GM15510 (cell line): ENCODE results near the gene INHA.

Experiments
- POLR2A ChIP-seq: IDR thresholded peaks from 3 replicates; pipeline ENCODE4 v1.6.1; 2011; ENCODE audit warnings: borderline replicate concordance; ENCODE audit not compliant: insufficient read length; ENCODE audit errors: extremely low read depth

The INHA gene

GRCh38 chr2:219561179-219562048 is 10.7 kb upstream of the INHA start:
- no peak for TF ChIP-seq POLR2A

GRCh38 chr2:219562049-219563020 is 9.8 kb upstream of the INHA start:
- TF ChIP-seq POLR2A: no peak

- TF ChIP-seq POLR2A: no peak
These were observed 8.7 kb upstream of the INHA start for GRCh38 chr2:219563271-219563928.

GRCh38 chr2:219565130-219566080 is 6.7 kb upstream of the INHA start:
- no peak for TF ChIP-seq POLR2A

- no peak for TF ChIP-seq POLR2A
These were observed 5.5 kb upstream of the INHA start for GRCh38 chr2:219566640-219567039.

- no peak for TF ChIP-seq POLR2A
These were observed 5.0 kb upstream of the INHA start for GRCh38 chr2:219567131-219567530.

- TF ChIP-seq POLR2A: no peak
These were observed 4.2 kb upstream of the INHA start for GRCh38 chr2:219567791-219568361.

GRCh38 chr2:219569041-219569440 is 3.1 kb upstream of the INHA start:
- no peak for TF ChIP-seq POLR2A

- TF ChIP-seq POLR2A: no peak
These were observed 2.5 kb upstream of the INHA start for GRCh38 chr2:219569635-219570034.

- TF ChIP-seq POLR2A: no peak
These were observed 1.8 kb upstream of the INHA start for GRCh38 chr2:219570194-219570923.

- no peak for TF ChIP-seq POLR2A
These were observed 1.2 kb upstream of the INHA start for GRCh38 chr2:219570924-219571310.

- no peak for TF ChIP-seq POLR2A
These were observed 536 bp upstream of the INHA start, which contains the start of gene OBSL1 for GRCh38 chr2:219571311-219572236. Gene OBSL1 (minus strand): TSS chr2:219571539. CDS start chr2:219571232, 307 bp downstream.
